Brain pericyte (primary cell): ENCODE measurements around the gene TMEM150C.
"Not testable (repeated sequence)": the region's sequence is repeated elsewhere in the genome, so short reads cannot be mapped to it uniquely, and the experiment has no call there.

Experiments used
- DNase-seq: peaks from one replicate; pipeline ENCODE4 v3.0.0-alpha.2; 2012; ENCODE audit warnings: low read depth, low spot score

Gene TMEM150C

DNA sequence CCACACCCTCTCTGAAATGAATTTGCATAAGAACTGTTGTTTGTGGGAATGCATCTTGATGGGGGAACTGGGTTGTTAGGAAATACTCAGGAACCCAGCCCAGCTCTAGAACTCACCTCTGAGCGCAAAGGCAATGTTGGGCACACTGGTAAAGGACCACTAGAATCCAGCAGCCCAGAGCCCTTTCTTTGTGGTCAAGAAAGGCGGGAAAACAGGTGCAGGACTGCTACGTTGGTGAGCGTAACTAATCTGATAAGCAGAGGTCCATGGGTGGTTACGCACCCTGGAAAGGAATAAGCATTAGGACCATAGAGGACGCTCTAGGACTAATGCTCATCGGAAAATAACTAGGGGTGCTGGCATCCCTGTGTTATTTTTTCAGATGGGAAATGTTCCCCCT lies 85.9 kb downstream of the TMEM150C start:
- not testable (repeated sequence) for DNase-seq

DNA sequence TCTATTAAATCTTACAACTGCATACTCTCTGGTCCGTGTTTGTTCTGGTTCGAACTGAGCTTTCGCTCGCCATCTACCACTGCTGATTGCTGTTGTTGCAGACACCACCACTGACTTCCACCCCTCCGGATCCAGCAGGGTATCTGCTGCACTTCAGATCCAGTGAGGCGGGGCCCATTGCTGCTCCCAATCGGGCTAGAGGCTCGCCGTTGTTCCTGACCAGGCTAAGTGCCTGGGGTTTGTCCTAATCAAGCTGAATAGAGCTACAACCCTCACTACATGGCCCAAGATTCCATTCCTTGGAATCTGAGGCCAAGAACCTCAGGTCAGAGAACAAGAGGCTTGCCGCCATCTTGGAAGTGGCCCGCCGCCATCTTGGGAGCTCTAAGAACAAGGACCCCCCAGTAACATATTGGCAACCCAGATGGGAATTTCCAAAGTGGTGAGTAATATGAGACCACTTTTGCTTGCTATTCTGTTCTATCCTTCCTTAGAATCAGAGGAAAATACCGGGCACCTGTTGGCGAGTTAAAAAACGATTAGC lies 88.1 kb downstream of the TMEM150C start:
- no peak for DNase-seq

DNA sequence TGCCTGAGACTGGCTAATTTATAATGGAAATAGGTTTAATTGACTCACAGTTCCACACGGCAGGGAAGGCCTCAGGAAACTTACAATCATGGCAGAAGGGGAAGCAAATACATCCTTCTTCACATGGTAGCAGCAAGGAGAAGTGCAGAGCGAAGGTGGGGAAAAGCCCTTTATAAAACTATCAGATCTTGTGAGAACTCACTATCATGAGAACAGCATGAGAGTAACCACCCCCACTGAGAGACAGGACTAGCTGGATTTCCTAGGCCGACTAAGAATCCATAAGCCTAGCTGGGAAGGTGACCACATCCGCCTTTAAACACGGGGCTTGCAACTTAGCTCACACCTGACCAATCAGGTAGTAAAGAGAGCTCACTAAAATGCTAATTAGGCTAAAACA lies 88.7 kb downstream of the TMEM150C start:
- DNase-seq, result not testable (repeated sequence)

DNA sequence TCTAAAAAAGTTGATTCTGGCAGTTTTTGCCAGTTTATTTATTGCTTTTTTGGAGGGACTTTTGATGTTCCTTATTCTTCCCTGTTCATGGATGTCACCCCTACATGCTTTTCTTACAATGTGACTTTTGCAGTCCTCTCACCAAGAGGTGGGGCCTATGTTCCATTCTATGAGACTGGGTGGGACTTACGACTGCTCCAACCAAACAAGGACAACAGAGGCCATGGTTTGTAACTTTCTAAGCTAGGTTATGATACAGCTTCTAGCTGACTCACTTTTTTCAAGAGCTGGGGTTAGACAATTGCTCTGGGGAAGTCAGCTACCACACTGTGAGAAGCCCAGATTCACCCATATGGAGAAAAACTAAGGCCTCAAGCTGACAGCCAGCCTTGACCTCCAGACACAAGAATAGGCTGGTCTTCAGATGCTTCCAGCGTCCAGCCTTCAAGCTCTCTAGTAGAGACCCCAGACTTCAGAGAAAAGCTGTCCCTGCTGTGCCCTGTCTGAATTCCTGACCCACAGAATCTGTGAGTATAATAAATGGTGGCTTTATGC lies 91.9 kb downstream of the TMEM150C start:
- no peak for DNase-seq

DNA sequence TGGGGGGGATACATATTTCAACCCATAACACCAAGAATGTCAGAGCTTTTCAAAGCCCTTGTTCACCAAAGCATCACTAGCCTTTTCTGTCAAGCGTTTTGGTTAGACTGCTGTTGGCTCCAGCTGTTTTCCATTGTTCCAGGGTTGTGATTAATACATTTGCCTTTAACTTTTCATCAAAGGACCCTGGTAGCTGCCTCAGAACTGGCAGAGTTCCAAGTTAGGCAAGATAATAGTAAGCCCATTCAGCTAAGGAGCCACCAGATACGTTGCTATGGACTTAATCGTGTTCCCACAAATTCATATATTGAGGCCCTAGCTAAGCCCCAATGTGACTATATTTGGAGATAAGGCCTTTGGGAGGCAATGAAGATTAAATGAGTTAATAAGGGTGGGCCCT lies 94.3 kb downstream of the TMEM150C start:
- DNase-seq, result no peak

DNA sequence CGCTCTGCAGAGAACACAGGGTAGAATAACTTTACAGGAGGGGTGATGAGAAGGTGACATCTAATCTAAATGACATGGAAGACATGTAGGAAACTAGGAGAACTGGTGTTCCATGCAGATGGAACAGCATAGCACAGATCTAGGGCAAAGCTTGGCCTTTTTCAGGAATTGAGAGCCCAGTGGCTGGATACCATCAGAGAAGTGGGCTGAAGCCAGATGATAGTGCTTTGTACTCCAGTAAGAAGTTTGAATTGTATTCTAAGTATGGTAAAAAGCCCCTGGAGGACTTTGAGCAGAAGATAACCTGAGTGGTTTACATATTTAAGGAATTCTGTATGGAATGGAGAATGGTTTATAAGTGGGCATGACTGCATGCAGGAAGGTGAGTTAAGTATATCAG lies 98.6 kb downstream of the TMEM150C start:
- DNase-seq, result no peak

DNA sequence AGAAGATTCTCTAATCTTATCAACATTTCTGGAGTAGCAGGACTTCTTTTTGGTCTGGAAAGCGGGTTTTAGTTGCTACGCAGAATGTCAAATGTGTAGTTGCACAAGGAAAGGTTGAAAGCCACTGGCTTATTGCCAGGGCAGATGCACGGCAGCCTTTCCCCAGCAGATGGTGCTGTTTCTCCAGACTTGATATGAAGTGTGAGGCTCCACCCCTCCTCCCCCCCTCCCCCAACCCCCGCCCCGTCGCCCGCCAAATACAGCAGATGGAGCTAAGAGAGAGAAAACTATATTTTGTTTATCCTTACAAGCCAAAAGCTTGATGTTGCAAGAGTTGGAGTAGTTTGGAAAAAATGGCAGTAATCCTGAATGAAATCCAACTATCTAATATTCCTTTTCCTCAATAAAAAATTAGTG lies 99.4 kb downstream of the TMEM150C start:
- peak; percentile 63 for DNase-seq

DNA sequence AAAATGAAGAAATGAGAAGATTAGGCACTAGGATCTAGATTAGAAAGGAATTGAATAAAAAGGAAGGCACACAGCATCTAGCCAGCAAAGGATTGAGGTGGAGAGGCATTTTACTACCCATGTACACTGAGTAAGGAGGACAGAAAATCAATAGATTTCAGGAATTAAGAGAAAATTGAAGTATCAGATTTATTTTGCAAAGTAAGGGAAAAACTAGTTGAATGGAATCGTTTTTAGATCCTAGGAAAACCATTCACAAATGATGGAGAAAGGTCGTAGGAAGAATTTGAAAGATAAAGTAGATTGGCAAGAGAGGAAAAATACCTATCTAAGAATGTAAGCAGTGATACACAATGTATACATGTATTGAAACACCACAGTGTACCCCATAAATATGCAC lies 100.1 kb downstream of the TMEM150C start:
- no peak for DNase-seq

DNA sequence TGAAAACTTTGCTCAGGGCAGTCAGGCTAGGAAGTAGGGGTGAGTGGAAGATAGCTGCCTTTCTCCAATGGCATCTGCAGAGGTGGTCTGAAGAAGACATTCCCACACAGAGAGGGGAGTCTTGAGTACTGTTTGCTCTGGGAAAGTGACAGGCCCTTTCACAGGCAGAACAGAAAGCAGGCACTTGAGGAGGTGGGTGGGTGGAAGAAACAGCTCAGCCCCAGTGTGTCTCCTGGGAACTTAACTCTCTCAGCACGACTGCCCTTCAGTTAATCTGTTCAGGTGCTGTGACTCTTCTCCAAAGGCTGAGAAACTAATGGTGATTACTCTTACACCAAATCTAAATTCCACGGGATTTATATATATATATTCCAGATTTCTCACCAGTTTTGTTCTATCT lies 103.1 kb downstream of the TMEM150C start:
- no peak for DNase-seq

DNA sequence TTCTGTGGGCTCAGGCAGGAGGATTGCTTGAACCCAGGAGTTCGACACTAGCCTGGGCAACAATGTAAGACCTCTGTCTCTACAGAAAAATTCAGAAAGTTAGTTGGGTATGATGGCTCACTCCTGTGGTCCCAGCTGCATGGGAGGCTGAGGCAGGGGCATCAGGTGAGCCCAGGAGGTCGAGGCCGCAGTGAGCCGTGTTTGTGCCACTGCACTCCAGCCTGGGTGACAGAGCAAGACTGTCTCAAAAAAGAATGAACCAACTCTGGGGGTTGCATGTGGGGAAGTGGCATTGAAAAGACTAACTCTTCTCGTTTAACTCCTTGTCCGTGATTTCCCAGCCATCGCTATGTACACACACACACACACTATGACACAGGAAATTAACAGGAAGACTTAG lies 104.5 kb downstream of the TMEM150C start:
- DNase-seq, result no peak

DNA sequence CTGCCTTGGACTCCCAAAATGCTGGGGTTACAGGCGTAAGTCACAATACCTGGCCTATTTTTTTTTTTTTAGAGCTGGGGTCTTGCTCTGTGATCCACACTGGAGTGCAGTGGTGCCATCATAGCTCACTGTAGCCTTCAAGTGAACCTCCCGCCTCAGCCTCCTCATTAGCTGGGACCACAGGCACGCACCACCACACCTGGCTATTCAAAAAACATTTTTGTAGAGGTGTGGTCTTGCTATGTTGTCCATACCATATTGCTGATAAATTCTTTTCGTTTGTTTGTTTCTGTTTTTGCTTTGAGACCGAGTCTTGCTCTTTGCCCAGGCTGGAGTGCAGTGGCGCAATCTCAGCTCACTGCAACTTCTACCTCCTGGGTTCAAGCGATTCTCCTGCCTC lies 109.8 kb downstream of the TMEM150C start:
- DNase-seq, result no peak

DNA sequence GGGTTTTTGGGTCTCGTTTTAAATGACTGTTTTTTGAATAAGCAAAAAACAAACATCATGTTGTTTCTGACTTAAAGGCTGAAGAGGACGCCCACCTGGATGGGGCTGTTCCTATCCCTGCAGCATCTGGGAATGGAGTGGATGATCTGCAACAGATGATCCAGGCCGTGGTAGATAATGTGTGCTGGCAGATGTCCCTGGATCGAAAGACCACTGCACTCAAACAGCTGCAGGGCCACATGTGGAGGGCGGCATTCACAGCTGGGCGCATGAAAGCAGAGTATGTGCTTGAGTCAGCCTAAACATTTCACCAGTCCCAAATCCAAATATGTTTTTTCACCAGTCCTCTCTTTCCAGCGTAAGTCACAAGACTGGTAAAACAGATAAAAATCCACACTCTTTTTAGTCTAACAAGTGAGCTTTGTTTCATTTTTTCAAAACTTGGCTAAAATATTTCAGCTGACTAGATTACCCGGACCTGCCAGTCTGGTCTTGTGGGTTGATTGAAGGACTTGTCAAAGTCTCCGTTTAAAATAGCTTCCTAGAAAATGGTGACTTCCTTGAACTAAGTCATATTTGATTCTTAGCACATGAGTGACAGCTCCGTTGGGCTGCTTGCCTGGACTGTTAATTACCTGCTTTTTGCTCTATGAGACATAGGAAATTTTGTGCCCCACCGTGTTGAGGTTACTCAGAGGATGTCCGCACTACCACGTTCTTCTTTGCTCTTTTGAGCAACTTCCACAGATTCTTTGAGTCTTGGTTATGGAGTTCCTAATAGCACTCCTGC lies 110.6 kb downstream of the TMEM150C start:
- DNase-seq, result no peak

DNA sequence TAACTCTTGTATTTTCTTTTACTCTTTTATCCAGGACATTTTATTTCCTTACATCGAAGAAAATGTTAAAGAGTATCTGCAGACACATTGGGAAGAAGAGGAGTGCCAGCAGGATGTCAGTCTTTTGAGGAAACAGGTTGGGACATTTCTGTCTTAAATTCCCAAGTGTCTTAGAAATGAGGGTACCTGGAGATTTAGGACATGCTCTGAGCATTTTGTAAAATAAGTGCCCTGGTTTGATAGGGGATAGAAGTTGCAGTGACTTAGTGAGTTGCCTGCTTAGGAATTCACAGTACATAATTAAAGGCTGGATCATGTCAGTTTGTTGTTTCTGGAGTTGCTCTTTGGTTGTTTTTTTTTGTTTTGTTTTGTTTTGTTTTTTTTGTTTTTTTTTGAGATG lies 113.9 kb downstream of the TMEM150C start:
- no peak for DNase-seq

DNA sequence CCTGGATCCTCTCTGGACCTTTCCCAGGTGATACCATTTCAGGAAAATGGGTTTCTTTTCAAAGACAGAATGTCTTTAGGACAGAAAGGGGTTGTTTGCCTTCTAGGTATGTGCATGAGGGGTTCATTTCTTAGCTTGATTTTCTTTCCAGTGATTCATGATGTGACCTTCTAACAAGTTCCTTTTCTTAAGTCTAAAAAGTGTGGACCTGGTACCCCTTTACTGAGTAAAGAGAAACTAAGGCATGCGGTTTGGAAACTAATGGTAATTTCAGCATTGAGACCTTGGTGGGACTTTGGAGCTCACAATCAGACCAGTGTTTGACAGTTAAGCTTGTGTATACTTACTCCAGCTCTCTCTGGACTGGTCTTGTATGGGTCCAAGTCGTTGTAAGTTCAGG lies 122.7 kb downstream of the TMEM150C start:
- no peak for DNase-seq

DNA sequence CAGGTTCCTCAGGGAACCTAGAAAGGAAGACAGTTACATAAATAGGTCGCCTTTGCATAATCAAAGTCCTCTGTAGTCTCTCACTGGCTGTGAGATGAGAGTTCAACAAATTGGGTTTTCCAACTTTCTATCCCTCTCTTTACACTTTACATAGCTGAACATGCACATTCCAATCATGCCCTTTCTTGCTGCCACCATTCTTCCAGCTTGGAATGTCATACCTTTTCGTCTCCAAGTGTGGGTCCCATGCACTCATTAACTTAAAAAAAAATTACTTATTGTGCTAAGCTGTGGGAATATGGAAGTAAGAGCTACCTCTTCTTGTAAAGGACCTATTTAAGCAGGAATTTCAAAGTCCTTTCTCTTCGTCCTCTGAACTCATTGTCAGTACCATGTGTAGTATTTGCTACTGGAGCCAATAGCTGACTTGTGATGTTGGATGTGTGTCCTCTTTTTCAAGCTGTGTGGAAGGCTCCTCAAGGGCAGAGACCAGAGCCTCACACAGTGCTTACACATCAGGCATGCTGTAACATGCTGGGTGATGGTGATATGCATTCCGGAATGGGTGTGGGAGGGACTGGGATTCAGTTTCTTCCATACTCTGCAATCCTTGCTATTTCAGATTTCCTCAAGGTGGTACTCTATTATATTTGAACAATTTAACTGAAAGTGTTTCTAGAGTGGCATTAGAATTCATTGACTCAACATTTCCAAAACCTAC lies 124.3 kb downstream of the TMEM150C start:
- DNase-seq, result no peak

DNA sequence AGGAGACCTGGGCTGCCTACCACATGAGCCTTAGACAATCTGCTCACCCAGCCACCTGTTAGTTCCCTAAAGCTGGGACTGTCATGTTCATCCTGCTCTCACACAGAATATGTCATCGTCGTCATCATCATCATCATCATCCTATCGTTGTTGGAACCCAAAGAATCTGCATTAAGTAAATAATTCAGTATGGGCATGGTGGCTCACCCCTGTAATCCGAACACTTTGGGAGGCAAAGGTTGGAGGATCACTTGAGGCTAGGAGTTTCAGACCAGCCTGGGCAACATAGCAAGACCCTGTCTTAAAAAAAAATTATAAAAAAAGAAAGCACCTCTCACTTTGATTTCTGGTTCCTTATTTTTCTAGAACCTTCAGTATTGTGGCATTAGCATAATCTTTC lies 125.0 kb downstream of the TMEM150C start:
- DNase-seq, result no peak

DNA sequence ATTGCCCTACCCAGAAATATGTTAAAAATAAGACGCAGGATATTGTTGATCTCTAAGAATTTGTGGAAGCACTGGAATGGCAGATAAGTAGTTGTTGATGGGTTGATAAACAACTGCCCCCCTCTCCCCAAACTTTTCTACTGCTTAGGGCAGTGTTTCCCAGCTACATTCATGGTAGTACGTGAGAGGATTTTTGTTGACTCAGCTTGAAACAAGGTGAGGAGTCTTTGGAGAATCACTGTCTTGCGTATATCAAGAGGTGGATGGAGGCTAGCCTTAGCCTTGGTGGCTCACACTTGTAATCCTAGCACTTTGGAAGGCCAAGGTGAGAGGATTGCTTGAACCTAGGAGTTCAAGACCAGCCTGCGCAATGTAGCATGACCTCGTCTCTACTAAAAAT lies 125.7 kb downstream of the TMEM150C start:
- DNase-seq, result no peak

DNA sequence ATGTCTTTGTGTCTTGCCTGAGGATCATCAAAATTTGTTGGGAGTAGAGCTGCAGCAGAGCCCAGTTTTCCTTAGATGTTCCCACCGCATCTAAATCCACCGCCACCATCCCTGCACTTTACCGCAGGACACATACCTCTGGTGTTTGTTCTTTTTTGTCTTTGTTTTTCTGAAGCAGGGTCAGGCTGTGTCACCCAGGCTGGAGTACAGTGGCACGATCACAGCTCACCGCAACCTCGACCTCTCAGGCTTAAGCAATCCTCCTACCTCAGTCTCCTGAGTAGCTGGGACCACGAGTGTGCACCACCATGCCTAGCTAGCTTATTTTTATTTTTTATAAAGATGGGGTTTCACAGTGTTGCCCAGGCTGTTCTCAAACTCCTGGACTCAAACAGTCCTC lies 126.8 kb downstream of the TMEM150C start:
- no peak for DNase-seq

DNA sequence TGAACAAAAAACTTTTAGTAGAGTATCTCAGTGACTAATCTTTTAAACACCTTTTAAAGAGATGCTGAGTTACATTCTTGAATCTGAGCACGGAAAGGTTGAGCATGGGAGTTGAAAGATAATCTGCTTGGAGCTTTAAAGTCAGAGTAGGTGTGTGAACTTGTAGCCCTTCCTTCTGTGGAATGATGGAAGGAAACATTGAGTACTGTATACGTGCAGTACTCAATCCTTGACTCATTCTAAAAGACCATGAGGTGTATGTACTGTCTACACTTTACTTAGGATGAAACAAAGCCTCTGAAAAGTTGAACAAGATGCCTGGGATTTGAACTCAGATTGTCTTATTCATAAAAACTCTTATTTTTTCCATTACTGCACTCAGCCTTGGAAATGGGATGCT lies 128.0 kb downstream of the TMEM150C start:
- no peak for DNase-seq
